Astrocyte (in vitro differentiated cells and primary cell): ENCODE results near the gene STRIP2. TPM values are rescaled to one million over a fixed set of nuclear protein-coding genes. Genes with fewer than 3 reads are reported as not detected.

Experiments
- DNase-seq: peaks from one replicate; pipeline ENCODE4 v3.0.0-alpha.2; 2010; ENCODE audit warnings: low read depth
- FAIRE-seq: peaks from 2 replicates; lab custom pipeline; 2011; peaks lifted over from hg19 to GRCh38; lab: Jason Lieb, UNC
- H2AFZ ChIP-seq: 2 replicates; pipeline ENCODE4 v1.6.0; 2012; ENCODE audit warnings: low read depth, low read length, inconsistent platforms
- H3K27ac ChIP-seq: 2 replicates; pipeline ENCODE4 v1.5.1; 2011; ENCODE audit warnings: low read depth, low read length, inconsistent platforms
- H3K27me3 ChIP-seq: 2 replicates; pipeline ENCODE4 v1.6.0; 2011; ENCODE audit warnings: low read length, inconsistent platforms; ENCODE audit not compliant: insufficient read depth
- H3K36me3 ChIP-seq: 2 replicates; pipeline ENCODE4 v1.5.1; 2011; ENCODE audit warnings: low read length, inconsistent platforms; ENCODE audit not compliant: insufficient read depth
- H3K4me1 ChIP-seq: 2 replicates; pipeline ENCODE4 v1.5.1; 2011; ENCODE audit warnings: low read length, inconsistent platforms; ENCODE audit not compliant: insufficient read depth
- H3K4me2 ChIP-seq: 2 replicates; pipeline ENCODE4 v1.6.0; 2012; ENCODE audit warnings: low read length, inconsistent platforms
- H3K4me3 ChIP-seq: 2 replicates; pipeline ENCODE4 v1.5.1; 2011; ENCODE audit warnings: low read depth, mild to moderate bottlenecking, low read length, inconsistent platforms; ENCODE audit not compliant: insufficient read depth
- H3K79me2 ChIP-seq: 2 replicates; pipeline ENCODE4 v1.6.0; 2012; ENCODE audit warnings: mild to moderate bottlenecking, low read length, inconsistent platforms; ENCODE audit not compliant: insufficient read depth
- H3K9ac ChIP-seq: 2 replicates; pipeline ENCODE4 v1.6.0; 2012; ENCODE audit warnings: mild to moderate bottlenecking, low read length, inconsistent platforms
- H3K9me3 ChIP-seq: 2 replicates; pipeline ENCODE4 v1.5.1; 2012; ENCODE audit warnings: low read depth, mild to moderate bottlenecking, low read length, inconsistent platforms; ENCODE audit not compliant: insufficient read depth
- H4K20me1 ChIP-seq: 2 replicates; pipeline ENCODE4 v1.6.0; 2012; ENCODE audit warnings: low read length, inconsistent platforms; ENCODE audit not compliant: insufficient read depth
- H3K27ac Mint-ChIP-seq: one replicate; pipeline ENCODE4 v1.8.0; 2021; ENCODE audit warnings: mild to moderate bottlenecking, mixed read lengths; ENCODE audit not compliant: unreplicated experiment
- H3K27me3 Mint-ChIP-seq: one replicate; pipeline ENCODE4 v1.8.0; 2021; ENCODE audit warnings: low read depth, mixed read lengths; ENCODE audit not compliant: unreplicated experiment
- H3K36me3 Mint-ChIP-seq: one replicate; pipeline ENCODE4 v1.8.0; 2021; ENCODE audit warnings: low read depth, mixed read lengths; ENCODE audit not compliant: unreplicated experiment
- H3K4me1 Mint-ChIP-seq: one replicate; pipeline ENCODE4 v1.8.0; 2021; ENCODE audit warnings: low read depth, mixed read lengths; ENCODE audit not compliant: unreplicated experiment
- H3K4me3 Mint-ChIP-seq: one replicate; pipeline ENCODE4 v1.8.0; 2021; ENCODE audit warnings: mild to moderate bottlenecking, moderate library complexity, mixed read lengths; ENCODE audit not compliant: unreplicated experiment
- H3K9me3 Mint-ChIP-seq: one replicate; pipeline ENCODE4 v1.8.0; 2021; ENCODE audit warnings: mild to moderate bottlenecking, mixed read lengths; ENCODE audit not compliant: unreplicated experiment
- CTCF ChIP-seq: IDR thresholded peaks from 2 replicates; pipeline ENCODE4 v1.5.1; 2011; ENCODE audit warnings: low read depth, mild to moderate bottlenecking, inconsistent platforms, low read length, moderate library complexity; ENCODE audit not compliant: insufficient read depth
- EZH2 ChIP-seq: IDR thresholded peaks from 2 replicates; pipeline ENCODE4 v1.6.1; 2012; ENCODE audit warnings: mild to moderate bottlenecking, low read length, inconsistent platforms; ENCODE audit not compliant: insufficient read depth
- total RNA-seq: library from RNA; stranded (reverse); gene quantifications from 2 replicates; pipeline ENCODE4 v1.2.1, GENCODE V29; 2021

The STRIP2 gene
- total RNA-seq, 1 donor from 2014 or later: 1.3 TPM

DNA sequence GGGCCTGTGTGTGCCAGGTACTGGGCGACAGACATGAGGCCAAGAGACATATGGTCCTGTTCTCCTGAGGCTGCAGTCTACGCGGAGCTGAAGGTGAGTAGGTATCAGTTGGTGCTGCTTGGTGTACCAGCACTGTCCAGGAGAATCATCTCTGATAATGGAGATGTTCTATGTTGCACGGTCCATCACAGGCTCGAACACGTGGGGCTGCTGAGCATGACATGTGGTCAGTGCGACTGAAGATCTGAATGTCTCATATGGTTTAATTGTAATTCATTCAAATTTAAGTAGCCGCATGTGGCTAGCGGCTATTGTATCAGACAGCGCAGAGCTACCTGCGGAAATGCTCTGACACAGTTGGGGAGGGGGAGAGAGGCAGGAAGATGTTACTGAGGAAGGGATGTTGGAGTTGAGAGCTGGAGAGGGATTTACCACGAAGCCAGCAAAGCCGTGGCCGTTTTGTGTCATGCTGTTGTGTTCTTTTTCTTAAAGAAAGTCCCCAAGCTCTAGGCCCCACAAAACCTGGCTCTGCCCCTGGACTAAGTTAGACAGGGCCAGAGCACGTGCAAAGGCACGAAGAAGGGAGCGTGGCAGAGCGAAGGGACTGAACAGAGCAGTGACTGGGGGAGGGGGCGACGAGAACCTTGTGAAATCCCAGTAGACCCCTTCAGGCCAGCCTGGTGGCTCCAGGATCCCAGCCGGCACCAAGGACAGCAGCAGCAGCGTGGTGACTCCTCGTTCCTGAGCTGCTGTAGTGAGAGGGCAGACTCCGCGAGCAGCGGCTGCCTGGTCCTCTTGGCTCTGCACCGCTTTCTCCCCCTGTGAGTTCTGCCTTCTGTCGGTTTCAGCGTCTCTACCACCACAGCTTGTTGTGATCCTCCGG, 88.1 kb downstream of the STRIP2 start:
- Mint-ChIP-seq H3K27ac (no peak overlapping the region), H3K4me3 (no peak overlapping the region), H3K9me3 (peaks cover 5% of the 10 kb centered on the region), H3K36me3 (peaks cover 2% of the 10 kb centered on the region), H3K27me3 (peaks cover 34% of the 10 kb centered on the region), H3K4me1 (no peaks in the 10 kb centered on the region)
- Histone ChIP-seq H3K4me1 (no peaks in the 10 kb centered on the region), H3K27me3 (peaks cover 7% of the 10 kb centered on the region), H3K9ac (no peak overlapping the region), H3K4me2 (no peak overlapping the region), H3K4me3 (no peak overlapping the region), H3K9me3 (no peaks in the 10 kb centered on the region), H2AFZ (no peak overlapping the region), H3K79me2 (no peaks in the 10 kb centered on the region), H4K20me1 (no peaks in the 10 kb centered on the region), H3K27ac (no peak overlapping the region), H3K36me3 (no peaks in the 10 kb centered on the region)
- FAIRE-seq (no peak), DNase-seq (no peak)
- TF ChIP-seq EZH2 (no peak), CTCF (no peak)

DNA sequence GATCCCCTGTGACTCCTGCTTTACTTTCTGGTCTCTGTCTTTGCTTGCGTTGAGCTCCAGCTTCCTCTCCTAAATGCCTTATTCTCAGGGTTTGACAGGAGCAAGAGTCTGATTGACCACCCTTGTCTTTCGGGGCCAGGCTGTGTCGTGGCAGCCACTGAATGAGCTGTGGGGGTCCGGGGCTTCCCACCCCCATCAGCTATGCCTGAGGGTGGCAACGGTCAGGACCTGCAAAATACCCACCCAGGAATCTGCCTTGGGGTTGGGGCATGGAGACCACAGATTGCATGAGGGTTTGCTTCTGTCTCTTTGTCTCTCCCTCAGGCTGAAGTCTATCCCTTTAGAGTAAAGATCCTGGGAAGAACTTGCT, 88.7 kb downstream of the STRIP2 start:
- H3K27ac Mint-ChIP-seq: no peak overlapping the region
- H3K9ac ChIP-seq: no peak overlapping the region

More for the DNA sequence above, 88.7 kb downstream of the STRIP2 start:
- no peak overlapping the region for H3K4me3 ChIP-seq
- TF ChIP-seq EZH2 (no peak), CTCF (no peak)
- FAIRE-seq: no peak
- no peaks in the 10 kb centered on the region for H3K4me1 ChIP-seq
- no peaks in the 10 kb centered on the region for H4K20me1 ChIP-seq
- no peak for DNase-seq
- no peak overlapping the region for H3K27ac ChIP-seq
- Mint-ChIP-seq H3K4me1 (no peaks in the 10 kb centered on the region), H3K36me3 (peaks cover 2% of the 10 kb centered on the region), H3K4me3 (no peak overlapping the region), H3K9me3 (peaks cover 5% of the 10 kb centered on the region), H3K27me3 (peaks cover 34% of the 10 kb centered on the region)
- no peaks in the 10 kb centered on the region for H3K36me3 ChIP-seq
- no peak overlapping the region for H2AFZ ChIP-seq
- H3K9me3 ChIP-seq: no peaks in the 10 kb centered on the region
- H3K79me2 ChIP-seq: no peaks in the 10 kb centered on the region
- H3K27me3 ChIP-seq: peaks cover 7% of the 10 kb centered on the region
- H3K4me2 ChIP-seq: no peak overlapping the region
